Measurements from ENCODE around the gene RAB1B.

DNA sequence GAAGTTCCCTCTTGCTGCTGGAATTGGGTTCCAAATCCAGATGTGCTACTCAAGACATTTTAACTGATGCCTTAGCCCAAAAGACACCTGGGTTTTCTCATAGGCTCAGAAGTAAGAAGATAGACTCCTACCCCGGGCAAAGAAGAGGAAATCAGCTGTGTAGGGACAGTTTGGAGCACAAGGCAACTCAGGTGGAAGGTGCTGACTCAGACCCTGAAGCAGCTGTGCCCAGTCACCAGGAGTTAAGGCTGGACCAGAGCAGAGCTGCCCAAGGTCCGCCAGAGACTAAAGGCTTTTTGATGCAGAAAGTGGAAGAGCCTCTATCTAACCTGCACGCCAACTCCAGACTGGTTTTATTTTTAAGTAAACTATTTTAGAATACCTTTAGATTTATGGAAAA is 20.6 kb upstream of the RAB1B start:
- TF ChIP-seq, protein P1, sequence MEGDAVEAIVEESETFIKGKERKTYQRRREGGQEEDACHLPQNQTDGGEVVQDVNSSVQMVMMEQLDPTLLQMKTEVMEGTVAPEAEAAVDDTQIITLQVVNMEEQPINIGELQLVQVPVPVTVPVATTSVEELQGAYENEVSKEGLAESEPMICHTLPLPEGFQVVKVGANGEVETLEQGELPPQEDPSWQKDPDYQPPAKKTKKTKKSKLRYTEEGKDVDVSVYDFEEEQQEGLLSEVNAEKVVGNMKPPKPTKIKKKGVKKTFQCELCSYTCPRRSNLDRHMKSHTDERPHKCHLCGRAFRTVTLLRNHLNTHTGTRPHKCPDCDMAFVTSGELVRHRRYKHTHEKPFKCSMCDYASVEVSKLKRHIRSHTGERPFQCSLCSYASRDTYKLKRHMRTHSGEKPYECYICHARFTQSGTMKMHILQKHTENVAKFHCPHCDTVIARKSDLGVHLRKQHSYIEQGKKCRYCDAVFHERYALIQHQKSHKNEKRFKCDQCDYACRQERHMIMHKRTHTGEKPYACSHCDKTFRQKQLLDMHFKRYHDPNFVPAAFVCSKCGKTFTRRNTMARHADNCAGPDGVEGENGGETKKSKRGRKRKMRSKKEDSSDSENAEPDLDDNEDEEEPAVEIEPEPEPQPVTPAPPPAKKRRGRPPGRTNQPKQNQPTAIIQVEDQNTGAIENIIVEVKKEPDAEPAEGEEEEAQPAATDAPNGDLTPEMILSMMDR (IDR thresholded peaks at IDR 0.05), result no peak
- no peak for TF ChIP-seq POLR2A (IDR thresholded peaks at IDR 0.05)

Measured in uterus (tissue), 2 donors.